HepG2 (cell line): Measurements from ENCODE around the gene ATG4A.

ENCODE experiments used
- FOXK2 ChIP-seq: fragments of 450-650 bp; IDR thresholded peaks from 2 replicates; pipeline ENCODE4 v1.6.1; 2016
- MYC ChIP-seq: sonication (generic); formaldehyde crosslinking; IDR thresholded peaks from 2 replicates; pipeline ENCODE4 v1.9.0; 2021; ENCODE audit warnings: missing genetic modification reagents, borderline replicate concordance
- NR1H2 ChIP-seq: sonication (generic); formaldehyde crosslinking; IDR thresholded peaks from 2 replicates; pipeline ENCODE4 v1.8.1; 2022; ENCODE audit warnings: low read depth, missing genetic modification reagents, borderline replicate concordance
- POLR2AphosphoS5 ChIP-seq: IDR thresholded peaks from 2 replicates; pipeline ENCODE4 v1.6.1; 2012; ENCODE audit warnings: low read depth, low read length
- RAD21 ChIP-seq: fragments of 450-650 bp; formaldehyde crosslinking; IDR thresholded peaks from 2 replicates; pipeline ENCODE4 v1.5.0; 2020; ENCODE audit warnings: mild to moderate bottlenecking
- ZNF510 ChIP-seq: sonication (generic); formaldehyde crosslinking; IDR thresholded peaks from 2 replicates; pipeline ENCODE4 v1.4.0; 2020; ENCODE audit warnings: low read depth, mild to moderate bottlenecking, missing genetic modification reagents
- ZNF737 ChIP-seq: sonication (generic); formaldehyde crosslinking; IDR thresholded peaks from 2 replicates; pipeline ENCODE4 v1.5.0; 2020; ENCODE audit warnings: missing genetic modification reagents, mild to moderate bottlenecking, borderline replicate concordance
- TF ChIP-seq, protein P1 (sequence below): sonication (generic); formaldehyde crosslinking; IDR thresholded peaks from 2 replicates; pipeline ENCODE4 v1.5.0; 2020; ENCODE audit warnings: mild to moderate bottlenecking, missing genetic modification reagents, moderate library complexity
- TF ChIP-seq, protein P2 (sequence below): sonication (generic); formaldehyde crosslinking; IDR thresholded peaks from 2 replicates; pipeline ENCODE4 v1.8.0; 2022; ENCODE audit warnings: missing genetic modification reagents, low read depth, mild to moderate bottlenecking, borderline replicate concordance
- TF ChIP-seq, protein P3 (sequence below): sonication (generic); formaldehyde crosslinking; IDR thresholded peaks from 2 replicates; pipeline ENCODE4 v1.4.0; 2020; ENCODE audit warnings: mild to moderate bottlenecking, missing genetic modification reagents

DNA sequence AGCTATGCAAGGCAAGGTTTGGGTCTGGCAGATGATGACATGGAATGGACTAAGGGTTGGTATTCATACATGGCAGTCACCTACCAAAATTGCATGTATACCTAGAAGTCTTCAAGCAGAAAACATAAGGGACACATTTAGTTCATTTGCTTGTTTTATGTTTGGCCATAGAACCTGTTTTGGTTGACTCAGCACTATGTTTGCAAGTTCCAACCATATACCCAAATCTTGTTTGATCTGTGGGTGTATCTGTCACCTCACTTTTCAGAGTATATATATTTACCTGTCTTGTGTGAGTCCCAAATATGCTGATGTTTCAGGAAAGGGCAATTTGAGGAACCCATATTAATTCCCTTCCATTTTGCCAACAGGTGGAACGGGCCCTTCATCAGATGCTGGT lies 39.3 kb downstream of the ATG4A start:
- TF ChIP-seq ZNF510 (CRISPR knock-in tag): no peak
- no peak for TF ChIP-seq NR1H2 (CRISPR knock-in tag)
- TF ChIP-seq, protein P1, sequence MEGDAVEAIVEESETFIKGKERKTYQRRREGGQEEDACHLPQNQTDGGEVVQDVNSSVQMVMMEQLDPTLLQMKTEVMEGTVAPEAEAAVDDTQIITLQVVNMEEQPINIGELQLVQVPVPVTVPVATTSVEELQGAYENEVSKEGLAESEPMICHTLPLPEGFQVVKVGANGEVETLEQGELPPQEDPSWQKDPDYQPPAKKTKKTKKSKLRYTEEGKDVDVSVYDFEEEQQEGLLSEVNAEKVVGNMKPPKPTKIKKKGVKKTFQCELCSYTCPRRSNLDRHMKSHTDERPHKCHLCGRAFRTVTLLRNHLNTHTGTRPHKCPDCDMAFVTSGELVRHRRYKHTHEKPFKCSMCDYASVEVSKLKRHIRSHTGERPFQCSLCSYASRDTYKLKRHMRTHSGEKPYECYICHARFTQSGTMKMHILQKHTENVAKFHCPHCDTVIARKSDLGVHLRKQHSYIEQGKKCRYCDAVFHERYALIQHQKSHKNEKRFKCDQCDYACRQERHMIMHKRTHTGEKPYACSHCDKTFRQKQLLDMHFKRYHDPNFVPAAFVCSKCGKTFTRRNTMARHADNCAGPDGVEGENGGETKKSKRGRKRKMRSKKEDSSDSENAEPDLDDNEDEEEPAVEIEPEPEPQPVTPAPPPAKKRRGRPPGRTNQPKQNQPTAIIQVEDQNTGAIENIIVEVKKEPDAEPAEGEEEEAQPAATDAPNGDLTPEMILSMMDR (CRISPR knock-in tag): no peak
- no peak for TF ChIP-seq FOXK2
- TF ChIP-seq, protein P2, sequence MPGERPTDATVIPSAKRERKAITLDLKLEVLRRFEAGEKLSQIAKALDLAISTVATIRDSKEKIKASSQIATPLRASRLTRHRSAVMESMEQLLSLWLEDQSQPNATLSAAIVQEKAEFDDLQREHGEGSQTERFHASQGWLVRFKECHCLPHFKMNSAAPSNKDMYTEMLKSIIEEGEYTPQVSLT (CRISPR knock-in tag): no peak
- no peak for TF ChIP-seq MYC (CRISPR knock-in tag)
- TF ChIP-seq, protein P3, sequence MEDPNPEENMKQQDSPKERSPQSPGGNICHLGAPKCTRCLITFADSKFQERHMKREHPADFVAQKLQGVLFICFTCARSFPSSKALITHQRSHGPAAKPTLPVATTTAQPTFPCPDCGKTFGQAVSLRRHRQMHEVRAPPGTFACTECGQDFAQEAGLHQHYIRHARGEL (CRISPR knock-in tag): no peak
- TF ChIP-seq POLR2AphosphoS5: no peak
- no peak for TF ChIP-seq ZNF737 (CRISPR knock-in tag)
- no peak for TF ChIP-seq RAD21 (CRISPR knock-in tag)
